NCI-H1417 treated with DMSO at 0.1 percent for 48 hours (cell line): ENCODE measurements around the gene ZC3H18.

Experiments
- DNase-seq: peaks from one replicate; lab custom pipeline; 2025; lab: John Stamatoyannopoulos, UW

ZC3H18 gene

DNA sequence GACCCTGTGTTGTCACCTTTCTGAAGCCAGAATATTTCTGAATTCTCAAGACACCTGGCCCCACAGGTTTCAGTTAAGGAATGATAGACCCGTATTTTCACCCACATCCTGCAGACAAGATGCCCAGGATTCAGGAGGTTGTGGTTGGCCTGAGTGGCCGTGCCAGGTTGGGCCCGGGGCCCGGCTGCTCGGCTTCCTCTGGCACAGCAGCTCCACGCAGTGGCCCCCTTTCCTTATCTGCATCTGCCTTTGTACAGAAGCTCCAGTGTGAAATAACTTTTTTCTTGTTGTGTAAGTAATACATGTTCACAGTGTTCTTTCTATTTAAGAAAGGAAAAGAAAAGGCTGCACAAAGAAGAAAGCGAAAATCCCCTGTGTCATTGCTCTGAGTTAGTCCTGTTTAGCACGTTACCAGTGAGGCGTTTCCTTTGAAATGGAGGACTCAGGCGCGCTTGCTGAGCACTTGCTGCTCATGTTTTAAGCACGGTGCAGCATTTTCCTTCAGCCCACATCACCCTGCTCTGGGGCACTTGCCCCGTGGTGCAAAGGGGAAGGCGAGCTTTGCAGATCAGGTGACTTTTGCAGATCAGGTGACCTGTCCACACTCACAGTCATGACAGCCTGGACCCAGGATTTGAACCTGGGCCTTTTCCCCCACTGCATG is 12.8 kb downstream of the ZC3H18 start:
- no peak for DNase-seq

DNA sequence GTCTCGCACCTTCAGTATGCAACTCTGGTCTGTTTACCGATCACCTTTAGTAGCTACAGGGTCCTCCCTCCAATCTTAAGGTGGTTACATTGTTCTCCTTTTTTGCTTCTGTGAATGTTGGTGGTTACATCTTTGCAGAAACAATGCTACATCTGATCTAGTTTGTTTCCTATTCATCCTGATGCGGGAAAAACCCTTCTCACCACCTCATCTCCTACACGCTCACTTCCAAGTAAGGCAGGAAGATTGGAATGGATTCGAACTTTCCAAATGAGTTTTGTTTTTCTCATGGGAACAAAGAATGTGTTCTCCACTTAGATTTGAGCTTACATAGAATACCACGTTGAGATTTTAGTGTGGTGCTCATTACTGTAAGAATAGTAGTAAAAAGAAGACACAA is 14.5 kb downstream of the ZC3H18 start:
- DNase-seq, result no peak

DNA sequence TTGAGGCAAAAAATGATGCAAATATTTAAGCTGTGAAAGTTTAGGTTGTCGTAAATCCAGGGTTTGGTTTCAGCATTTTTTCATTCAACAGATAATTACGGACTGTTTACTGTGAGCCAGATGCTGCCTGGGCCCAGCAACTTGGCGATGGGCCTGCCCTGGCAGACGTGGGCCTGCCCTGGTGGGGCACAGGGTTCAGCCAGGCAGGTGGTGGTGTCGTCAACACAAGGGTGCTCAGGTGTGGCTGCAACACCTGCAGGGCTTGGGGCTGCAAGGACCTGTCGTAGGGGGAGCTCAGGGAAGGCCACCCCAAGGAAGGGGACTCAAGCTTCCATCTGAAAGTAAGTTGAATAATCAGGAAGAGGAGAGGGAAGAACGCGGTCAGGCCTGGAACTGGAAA is 15.1 kb downstream of the ZC3H18 start:
- no peak for DNase-seq

DNA sequence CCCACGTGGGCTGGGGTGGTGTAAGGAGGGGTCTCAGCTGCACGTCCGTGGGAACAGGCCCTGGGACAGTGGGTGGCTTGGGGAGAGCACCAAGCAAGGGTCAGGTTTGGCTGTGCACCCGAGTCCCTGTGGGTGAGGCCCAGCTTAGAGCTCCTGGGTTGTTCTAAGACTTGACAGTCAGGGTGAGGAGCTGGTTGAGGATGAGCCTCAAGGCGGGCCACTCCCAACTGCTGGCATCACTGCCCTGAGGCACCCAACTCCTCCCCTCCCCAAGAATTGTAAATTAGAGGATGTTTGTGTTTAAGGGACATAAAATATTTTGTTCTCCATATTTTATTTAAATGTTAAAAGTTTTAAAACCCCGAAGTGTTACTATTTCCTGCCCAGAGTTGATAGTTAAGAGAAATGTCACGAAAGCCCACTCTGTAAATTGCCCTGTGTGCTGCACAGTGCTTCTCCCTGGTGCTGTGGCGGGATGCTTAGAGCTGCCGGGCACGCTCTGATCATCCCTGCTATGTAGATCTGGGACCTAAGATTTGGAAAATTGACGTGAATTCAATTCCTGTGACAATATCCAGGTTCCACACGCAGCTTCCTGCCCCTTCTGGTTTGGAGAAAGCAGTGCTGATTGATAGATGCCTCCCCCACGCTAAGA is 15.9 kb downstream of the ZC3H18 start:
- no peak for DNase-seq

DNA sequence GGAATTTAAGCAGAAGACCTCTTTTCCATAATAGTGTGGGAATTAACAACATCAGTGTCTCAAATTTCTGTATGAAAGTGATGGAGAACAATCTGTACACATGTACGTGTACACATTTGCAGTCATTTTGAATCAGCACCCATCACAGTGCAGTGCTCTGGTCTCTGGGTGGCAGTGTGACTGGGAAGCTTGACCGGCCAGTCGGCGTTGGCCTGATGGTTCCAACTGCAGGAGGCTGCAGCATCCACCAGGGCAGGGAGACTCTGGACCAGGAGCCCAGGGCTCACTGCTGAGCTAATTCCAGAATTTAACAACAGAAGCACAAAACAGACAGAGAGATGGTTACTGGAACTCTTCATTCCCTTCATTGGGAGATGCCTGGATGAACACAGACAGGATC is 17.9 kb downstream of the ZC3H18 start:
- DNase-seq, result no peak

DNA sequence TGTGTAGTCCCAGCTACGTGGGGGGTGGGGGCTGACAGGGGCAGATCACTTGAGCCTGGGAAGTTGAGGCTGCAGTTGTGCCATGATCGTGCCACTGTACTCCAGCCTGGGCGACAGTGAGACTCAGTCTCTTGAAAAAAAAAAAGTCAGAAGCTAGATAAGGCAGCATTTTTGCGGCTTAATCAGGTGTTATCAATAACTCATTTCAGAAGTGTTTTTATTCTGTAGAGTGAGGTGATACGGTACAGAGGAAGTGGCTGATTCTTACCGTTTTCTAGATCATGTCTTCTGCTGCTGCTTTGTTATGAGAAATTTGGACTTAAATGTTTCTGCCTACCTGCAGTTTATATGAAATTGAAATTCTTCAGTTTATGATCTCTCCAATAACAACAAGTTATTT is 18.6 kb downstream of the ZC3H18 start:
- no peak for DNase-seq

DNA sequence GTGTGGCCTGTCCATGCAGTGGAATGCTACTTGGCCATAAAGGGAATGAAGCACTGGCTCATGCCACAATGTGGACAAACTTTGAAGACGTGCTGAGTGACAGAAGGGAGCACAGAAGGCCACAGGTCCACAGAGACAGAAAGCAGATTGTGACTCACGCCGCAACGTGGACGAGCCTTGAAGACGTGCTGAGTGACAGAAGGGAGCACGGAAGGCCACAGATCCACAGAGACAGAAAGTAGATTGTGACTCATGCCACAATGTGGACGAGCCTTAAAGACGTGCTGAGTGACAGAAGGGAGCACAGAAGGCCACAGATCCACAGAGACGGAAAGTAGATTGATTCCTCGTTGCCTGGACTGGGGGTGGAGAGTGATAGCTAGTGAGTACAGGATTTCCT is 19.2 kb downstream of the ZC3H18 start:
- no peak for DNase-seq

DNA sequence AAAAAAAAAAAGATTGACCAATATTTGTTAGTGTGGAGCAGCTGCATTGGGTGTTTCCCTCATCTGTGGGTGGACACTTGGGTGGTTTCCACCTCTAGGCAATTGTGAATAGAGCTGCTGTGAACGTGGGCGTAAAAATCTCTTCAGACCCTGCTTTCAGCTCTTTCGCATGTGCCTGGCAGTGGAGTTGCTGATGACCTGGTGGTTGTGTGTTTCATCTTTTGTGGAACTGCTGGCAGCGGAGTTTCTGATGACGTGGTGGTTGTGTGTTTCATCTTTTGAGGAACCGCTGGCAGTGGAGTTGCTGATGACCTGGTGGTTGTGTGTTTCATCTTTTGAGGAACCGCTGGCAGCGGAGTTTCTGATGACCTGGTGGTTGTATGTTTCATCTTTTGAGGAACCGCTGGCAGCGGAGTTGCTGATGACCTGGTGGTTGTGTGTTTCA is 21.4 kb downstream of the ZC3H18 start:
- DNase-seq, result no peak

DNA sequence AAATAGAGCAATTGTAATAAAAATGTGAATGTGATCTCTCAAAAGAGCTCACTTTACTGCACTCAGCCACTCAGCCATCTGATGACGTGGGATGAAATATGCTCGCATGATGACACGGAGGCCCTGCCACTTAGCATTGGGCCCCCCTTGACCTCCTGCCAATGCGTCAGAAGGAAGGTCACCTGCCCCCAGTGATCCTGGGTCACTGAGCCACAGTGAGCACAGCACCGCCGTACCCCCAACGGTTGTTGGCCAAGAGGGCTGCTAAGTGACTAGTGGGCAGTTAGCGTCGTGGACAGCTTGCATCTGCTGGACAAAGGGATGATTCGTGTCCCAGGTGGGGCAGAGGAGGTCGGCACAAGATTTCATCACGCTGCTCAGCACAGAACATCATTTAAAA is 22.9 kb downstream of the ZC3H18 start:
- DNase-seq, result no peak

DNA sequence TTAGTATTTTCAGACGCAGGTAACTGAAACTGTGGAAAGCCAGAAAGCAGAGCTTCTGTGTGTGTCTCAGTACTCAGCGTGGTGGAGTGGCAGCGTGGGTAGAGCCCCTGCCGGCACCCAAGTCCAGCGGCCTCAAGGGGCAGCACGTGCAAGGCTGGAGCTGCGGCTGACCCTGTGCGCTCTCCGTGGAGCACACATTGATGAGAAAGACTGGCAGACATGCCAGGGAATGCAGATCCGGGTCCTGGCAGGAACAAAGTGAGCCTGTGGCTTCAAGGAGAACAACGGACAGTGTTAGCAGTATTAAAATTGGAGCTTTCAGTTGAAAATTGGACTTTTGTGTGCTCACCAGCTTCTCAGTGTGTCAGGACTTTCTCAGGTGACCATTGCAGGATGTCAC is 23.3 kb downstream of the ZC3H18 start:
- DNase-seq, result no peak

DNA sequence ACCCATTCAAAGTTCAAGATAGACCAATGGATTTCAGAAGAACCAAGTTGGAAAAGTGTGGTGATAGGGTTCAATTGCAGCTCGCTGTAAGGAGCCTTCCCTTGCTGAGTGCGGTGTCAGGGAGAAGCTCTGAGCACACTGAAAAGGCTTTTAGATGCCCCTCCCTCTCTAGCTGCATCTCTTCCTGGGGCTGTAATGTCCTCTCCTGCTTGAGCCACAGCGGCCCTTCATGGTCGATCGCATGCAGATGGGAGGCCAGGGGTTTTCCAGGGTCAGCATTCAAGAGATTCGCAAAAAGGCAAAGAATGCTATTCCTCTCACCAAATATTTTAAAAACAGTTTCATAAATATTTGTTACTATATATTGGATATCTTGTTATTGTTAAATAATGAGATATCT is 23.7 kb downstream of the ZC3H18 start:
- DNase-seq, result no peak

DNA sequence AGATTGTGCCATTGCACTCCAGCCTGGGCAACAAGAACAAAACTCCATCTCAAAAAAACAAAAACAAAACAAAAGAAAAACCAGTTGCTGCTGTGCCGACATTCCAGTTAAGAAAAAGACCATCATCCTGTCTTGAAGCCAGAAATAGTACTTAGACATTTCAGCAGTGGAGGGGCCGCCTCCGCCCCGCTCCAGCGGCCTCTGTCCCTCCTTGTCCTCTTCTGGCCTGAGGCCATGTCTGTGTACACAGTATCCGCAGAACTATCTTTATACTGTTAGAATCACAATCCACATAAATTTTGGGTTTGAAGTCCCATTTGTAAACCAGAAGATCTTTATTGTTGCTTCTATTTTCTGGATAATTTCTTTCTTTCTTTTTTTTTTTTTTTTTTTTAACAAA is 24.9 kb downstream of the ZC3H18 start:
- DNase-seq, result no peak

DNA sequence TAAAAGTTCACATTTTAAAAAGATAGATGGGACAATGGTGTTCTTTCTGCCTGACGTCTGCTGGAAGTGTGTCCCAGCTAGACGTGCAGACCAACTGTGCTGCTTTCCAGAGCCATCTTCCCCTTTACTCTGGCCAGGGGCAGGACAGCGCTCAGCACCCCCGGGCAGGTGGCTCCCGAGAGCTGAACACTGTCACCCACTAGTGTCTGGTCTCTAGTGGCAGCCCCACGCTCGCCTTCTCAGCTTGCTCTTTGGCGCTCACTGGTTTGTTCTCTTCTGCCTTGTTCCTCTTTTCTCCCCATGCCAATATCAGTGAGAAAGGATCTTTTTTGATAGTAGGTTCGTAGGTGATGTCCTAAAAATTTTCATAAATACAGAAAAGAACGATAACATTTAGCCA is 25.7 kb downstream of the ZC3H18 start:
- DNase-seq, result no peak

DNA sequence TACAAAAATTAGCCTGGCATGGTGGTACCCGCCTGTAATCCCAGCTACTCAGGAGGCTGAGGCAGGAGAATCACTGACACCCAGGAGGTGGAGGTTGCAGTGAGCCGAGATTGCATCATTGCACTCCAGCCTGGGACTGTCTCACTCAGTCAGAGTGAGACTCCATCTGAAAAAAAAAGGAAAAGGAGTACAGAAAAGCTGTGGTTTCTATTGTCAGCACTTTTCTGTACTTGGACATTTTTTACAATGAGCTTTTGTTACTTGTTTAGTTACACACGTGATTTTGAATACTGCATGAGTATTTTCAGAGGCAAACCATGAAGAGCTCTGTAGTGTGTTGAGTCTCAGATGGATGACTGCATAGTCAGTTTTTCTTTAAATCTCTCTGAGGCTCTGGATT is 26.3 kb downstream of the ZC3H18 start:
- DNase-seq, result no peak

DNA sequence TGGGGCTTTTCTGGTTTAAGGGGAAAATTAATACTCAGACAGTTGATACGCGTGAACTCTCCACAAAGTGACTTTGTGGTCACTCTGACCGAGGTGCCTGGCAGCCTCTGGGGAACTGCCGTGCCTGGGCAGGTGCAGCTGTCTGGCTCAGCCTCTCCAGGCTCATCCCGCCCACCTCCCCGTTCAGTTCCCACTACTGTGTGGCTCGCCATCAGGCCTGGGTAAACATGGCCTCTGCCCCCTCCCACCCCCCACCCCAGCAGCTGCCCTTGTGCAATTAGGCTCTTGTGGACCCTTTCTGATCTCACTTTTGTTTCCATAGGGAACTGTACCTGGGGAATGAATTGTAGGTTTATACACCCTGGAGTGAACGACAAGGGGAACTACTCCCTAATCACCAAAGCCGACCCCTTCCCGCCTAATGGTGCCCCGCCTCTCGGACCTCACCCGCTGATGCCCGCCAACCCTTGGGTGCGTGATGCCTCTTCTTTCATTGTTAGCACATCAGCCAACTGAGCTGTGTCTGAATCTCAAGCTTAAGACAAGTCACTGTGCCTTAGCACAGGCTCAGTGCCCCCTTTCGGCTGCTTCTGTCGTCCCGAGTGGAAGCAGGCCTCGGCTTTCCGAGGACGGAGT is 27.8 kb downstream of the ZC3H18 start:
- no peak for DNase-seq

DNA sequence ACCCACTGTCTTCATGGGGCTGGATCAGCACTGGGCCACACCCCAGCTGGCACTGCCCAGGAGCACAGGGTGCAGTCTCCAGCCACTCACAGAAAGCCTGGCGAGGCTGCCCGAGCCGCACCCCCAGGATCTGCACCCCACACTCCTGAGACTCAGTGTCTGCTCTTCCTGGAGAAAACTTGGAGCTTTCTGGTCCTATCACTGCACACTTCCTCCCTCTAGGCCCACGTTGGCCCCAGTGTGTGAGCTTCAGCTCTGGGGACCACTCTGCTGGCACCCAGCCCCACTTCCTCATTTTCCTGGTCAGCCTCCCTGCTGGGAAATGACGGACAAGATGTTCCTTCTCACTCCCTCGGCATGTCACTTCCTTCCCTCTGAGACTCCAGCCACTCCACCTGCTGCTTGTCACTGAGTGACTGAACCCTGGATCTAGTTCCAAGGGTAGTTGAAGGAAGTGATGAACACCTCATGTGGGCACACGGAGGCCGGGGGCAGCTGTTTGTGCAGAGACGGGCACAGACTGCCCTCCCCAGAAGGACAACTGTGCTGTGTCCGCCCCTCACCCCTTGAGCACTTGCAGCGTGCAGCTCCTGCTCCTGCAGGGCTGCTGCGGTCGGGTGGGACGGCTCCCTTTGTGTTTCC is 29.0 kb downstream of the ZC3H18 start:
- DNase-seq, result no peak

DNA sequence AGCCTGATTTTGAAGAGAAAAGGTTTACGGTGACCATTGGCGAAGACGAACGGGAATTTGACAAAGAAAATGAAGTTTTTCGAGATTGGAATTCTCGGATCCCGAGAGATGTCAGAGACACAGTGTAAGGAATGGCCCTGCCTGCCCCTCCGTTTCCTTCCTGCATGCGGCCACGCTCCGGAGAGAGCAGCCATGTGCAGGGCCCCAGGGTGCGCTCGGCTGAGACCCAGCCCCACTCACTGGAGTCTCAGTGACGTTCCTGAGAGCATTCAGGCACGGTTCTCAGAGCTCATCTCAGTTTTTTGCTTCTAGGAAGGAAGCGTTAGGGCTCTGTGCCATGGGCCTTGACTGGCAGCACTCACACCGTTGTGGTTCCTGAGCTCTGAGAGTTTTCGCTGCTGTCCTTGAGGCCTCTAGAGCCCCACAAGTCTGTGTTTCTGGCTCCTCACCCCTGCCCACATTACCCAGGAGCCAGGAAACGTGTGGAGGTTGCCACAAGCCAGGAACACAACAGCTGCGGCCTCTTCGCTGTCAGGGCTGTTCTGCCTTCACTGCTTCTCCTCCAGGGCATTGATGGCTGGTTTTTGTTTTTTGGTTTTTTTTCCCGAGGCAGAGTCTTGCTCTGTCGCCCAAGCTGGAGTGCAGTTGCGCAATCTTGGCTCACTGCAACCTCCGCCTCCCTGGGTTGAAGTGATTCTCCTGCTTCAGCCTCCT is 29.8 kb downstream of the ZC3H18 start:
- DNase-seq, result no peak

DNA sequence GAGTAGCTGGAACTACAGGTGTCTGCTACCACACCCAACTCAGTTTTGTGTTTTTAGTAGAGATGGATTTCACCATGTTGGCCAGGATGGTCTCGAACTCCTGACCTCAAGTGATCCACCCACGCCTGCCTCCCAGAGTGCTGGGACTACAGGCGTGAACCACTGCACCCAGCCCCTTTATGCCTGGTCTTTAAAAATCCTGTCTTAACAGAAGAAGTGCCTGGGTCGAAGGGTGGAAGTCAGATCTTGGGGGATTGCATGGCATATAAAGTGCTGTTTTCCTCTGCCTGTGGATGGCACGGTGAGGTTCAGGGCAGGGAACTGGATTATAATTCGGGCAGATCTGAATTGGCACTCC is 30.3 kb downstream of the ZC3H18 start:
- no peak for DNase-seq

DNA sequence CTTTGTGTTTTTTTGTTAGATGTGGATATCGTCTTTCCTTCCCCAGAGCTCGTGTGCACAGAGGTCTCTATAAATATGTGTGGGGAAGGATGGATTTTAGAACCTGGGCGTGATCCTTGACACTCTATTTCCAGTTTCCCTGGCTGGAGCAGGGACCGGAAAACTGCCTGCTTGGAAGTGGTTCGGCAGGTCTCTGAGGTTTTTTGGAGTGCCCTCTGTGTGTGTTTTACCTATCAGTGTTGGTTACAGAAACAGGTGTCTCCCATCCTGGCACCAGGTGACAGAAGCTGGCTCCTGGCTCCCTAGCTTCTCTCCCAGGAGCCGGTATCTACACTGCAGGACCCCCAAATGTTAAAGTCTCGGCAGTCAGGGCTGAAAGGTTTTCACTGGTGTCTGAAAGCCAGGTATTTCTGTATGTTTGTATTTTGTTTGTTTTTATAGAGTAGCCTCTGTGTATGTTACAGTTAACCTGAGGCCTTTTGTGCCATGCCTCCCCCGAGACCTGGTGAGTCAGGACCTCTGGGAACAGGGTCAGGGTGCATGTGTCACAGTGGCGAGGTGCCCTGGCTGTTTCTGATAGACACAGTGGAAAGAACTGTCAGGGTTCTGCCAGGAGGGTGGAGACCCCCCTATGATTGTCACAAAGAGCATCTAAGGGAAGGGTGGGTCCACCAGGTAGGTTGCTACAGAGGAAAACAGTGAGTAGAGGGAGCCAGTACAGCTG is 31.3 kb downstream of the ZC3H18 start:
- no peak for DNase-seq

DNA sequence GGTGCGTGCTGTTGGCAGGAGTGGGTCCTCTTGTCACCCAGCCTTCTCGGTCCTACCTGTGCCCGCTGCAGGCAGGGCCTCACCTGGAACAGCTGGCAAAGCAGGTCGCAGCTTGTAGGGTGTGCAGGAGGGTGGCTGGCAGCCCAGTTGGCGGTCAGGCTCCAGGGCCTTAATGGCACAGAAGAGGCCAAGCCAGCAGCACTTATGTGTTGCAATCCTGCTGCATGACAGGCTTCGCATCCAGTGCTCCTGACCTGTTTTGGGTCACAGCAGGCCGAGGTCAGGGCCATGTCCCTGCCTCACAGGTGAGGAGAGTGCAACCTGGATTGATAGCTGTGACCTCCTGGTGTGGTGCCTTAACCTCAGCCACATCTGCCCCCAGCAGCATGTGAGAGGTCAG is 31.9 kb downstream of the ZC3H18 start:
- no peak for DNase-seq

DNA sequence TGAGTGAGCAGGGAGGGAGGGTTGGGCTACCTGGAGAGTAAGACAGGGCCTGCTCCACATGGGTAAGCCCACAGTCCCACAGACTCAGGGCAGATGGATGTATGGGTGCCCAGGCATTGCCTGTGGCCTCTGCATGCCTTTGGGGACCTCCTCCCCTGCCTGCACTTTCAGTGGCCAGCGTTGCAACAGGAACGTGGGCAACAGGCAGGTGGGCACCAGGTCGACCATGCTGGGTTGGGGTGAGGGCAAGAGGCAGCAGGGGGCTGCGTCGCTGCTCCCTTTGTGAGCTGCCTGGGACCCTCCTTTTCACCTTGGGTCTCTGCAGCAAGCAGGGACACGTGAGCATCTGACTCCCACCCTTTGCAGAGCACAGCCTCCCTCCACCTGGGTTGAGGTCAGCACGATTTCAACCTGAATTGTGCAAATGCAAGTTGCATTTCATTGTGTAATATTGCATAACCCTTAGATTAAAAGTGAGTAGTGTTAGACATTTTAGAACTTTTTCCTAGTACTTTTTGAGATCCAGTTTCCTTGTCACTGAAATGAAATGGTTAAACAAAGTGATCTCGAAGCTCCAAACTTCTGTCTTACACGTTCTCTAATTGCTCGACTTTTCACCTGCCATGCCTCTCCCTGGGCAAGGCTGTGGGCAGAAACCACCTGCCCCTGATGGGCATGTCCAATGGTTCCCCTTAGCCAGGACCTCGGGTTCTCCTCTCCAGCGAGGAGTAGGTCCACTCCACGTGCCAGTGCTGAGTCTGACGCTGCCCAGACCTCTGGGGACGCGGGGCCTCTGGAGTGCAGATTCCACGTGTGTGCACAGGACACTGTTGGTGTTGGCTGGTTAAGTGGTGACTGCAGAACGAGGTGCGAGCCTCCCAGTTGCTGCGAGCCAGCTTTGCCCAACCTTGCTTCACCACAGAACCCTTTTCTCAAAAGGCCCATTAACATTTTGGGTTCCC is 35.3 kb downstream of the ZC3H18 start:
- DNase-seq, result no peak
